ENCODE measurements around the gene PGBD4.
"Not testable (repeated sequence)": the region's sequence is repeated elsewhere in the genome, so short reads cannot be mapped to it uniquely, and the experiment has no call there.

The PGBD4 gene

GRCh38 chr15:34114215-34114614 is 12.3 kb downstream of the PGBD4 start:
- DNase-seq (ENCODE audit: low spot score): no peak

- no peak for DNase-seq (ENCODE audit: low spot score)
Observed at GRCh38 chr15:34114739-34115138, 12.9 kb downstream of the PGBD4 start.

GRCh38 chr15:34116620-34117019 is 14.7 kb downstream of the PGBD4 start:
- DNase-seq (ENCODE audit: low spot score): no peak

- no peak for DNase-seq (ENCODE audit: low spot score)
Observed at GRCh38 chr15:34119291-34119690, 17.4 kb downstream of the PGBD4 start.

- DNase-seq (ENCODE audit: low spot score): not testable (repeated sequence)
Observed at GRCh38 chr15:34120420-34120819, 18.5 kb downstream of the PGBD4 start.

GRCh38 chr15:34121786-34122185 is 19.9 kb downstream of the PGBD4 start:
- not testable (repeated sequence) for DNase-seq (ENCODE audit: low spot score)

- DNase-seq (ENCODE audit: low spot score): no peak
Observed at GRCh38 chr15:34122771-34123183, 20.9 kb downstream of the PGBD4 start.

- no peak for DNase-seq (ENCODE audit: low spot score)
Observed at GRCh38 chr15:34124651-34125050, 22.8 kb downstream of the PGBD4 start.

GRCh38 chr15:34125945-34126344 is 24.1 kb downstream of the PGBD4 start:
- DNase-seq (ENCODE audit: low spot score): no peak

- no peak for DNase-seq (ENCODE audit: low spot score)
Observed at GRCh38 chr15:34126522-34126921, 24.6 kb downstream of the PGBD4 start.

GRCh38 chr15:34128898-34129297 is 27.0 kb downstream of the PGBD4 start:
- DNase-seq (ENCODE audit: low spot score): no peak

GRCh38 chr15:34132881-34133280 is 31.0 kb downstream of the PGBD4 start:
- no peak for DNase-seq (ENCODE audit: low spot score)

- no peak for DNase-seq (ENCODE audit: low spot score)
Observed at GRCh38 chr15:34133511-34133910, 31.6 kb downstream of the PGBD4 start.

- DNase-seq (ENCODE audit: low spot score): no peak
Observed at GRCh38 chr15:34147371-34148140, 45.7 kb downstream of the PGBD4 start.

- no peak for DNase-seq (ENCODE audit: low spot score)
Observed at GRCh38 chr15:34154725-34155204, 52.9 kb downstream of the PGBD4 start.

- no peak for DNase-seq (ENCODE audit: low spot score)
Observed at GRCh38 chr15:34155859-34156258, 54.0 kb downstream of the PGBD4 start.
